ENCODE data around the gene EPB41L2. TPM values are rescaled to one million over a fixed set of nuclear protein-coding genes. Genes with fewer than 3 reads are reported as not detected.
"Not testable (repeated sequence)": the region's sequence is repeated elsewhere in the genome, so short reads cannot be mapped to it uniquely, and the experiment has no call there.

The EPB41L2 gene
- total and polyA plus RNA-seq, 7 donors, result 41.2 to 147 (median 65.7) TPM

DNA sequence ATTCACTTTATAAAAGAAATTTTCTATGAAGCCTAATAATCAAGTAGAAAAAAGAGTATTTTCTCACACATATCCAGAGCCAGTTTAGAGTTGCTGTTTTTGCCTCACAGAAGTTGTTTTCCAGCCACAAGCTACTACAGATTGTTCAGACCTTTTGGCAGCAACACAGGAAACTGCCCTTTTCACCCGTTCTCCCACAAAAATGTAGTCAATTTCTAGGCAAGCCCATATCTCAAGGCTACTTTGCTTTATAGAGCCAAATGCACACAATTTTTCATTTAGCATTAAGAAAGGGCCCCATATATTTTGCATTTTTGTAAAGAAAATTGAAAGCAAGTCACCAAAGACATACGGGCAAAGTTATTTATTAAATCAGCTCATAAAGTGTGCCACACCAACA lies 49.5 kb downstream of the EPB41L2 start:
- H3K27ac ChIP-seq, result peak overlapping the region; percentile 36 to 62 (median 54)
- H3K9me3 ChIP-seq, result no peaks in the 10 kb centered on the region
- no peaks in the 10 kb centered on the region for H3K36me3 ChIP-seq
- H3K27me3 ChIP-seq, result no peaks in the 10 kb centered on the region
- 11 to 36% methylated on average over 2 of the region's 2 CpGs for WGBS, 2 donors
- H3K4me3 ChIP-seq, result peak overlapping the region in 3 of 4 donors; percentile 16 to 27 (median 19)
- intact Hi-C loops (cut with DNase I), result no loop called here
- peaks cover 0 to 46% (median 42%) of the 10 kb centered on the region in 4 donors for H3K4me1 ChIP-seq
- TF ChIP-seq POLR2A (IDR thresholded peaks at IDR 0.05) (no peak), CTCF (IDR thresholded peaks at IDR 0.05) (no peak), EP300 (IDR thresholded peaks at IDR 0.05) (no peak), POLR2AphosphoS5 (IDR thresholded peaks at IDR 0.05) (no peak)
- no peak for DNase-seq

DNA sequence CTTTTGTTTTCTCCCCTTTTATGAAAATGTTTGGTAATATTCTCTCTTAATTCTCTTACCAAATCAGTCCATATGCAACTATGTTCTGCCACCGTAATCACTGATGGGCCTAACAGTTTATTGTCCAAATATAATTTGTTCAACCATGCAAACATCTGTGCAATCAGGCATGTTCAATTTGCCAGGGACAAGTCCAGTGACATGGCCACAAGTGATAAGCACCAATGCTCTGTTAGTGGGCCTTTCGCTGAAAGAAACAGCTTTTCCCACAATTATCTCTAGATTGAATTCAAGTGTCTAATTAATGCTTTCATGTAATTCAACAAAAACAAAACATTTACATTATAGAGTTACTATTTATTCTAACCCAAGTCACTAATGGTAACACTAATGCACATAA lies 53.3 kb downstream of the EPB41L2 start:
- H3K27ac ChIP-seq, result no peak overlapping the region
- peaks cover 0 to 21% (median 17%) of the 10 kb centered on the region in 4 donors for H3K4me1 ChIP-seq
- intact Hi-C loops (cut with DNase I), result no loop called here
- no peaks in the 10 kb centered on the region for H3K27me3 ChIP-seq
- DNase-seq, result no peak
- peaks cover 0 to 7% (median 4%) of the 10 kb centered on the region in 4 donors for H3K9me3 ChIP-seq
- no peak overlapping the region for H3K4me3 ChIP-seq
- TF ChIP-seq CTCF (IDR thresholded peaks at IDR 0.05) (no peak), POLR2A (IDR thresholded peaks at IDR 0.05) (no peak), POLR2AphosphoS5 (IDR thresholded peaks at IDR 0.05) (no peak), EP300 (IDR thresholded peaks at IDR 0.05) (no peak)
- WGBS, 2 donors, result 77 to 88% methylated on average over 2 of the region's 2 CpGs
- no peaks in the 10 kb centered on the region for H3K36me3 ChIP-seq

DNA sequence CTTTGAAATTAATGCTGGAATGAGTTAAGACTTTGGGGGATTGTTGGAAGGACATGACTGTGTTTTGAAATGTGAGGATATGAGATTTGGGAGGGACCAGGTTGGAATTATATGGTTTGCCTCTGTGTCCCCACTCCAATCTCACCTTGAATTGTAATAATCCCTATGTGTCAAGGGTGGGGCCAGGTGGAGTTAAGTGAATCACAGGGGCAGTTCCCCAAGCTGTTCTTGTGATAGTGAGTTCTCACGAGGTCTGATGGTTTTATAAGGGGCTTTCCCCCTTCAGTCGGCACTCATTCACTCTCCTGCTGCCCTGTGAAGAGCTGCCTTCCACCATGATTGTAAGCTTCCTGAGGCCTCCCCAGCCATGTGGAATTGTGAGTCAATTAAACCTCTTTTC lies 54.1 kb downstream of the EPB41L2 start:
- intact Hi-C loops (cut with DNase I); H3K9me3 ChIP-seq; H3K27ac ChIP-seq; H3K27me3 ChIP-seq; DNase-seq; H3K36me3 ChIP-seq; H3K4me3 ChIP-seq: not testable (repeated sequence)
- WGBS, 2 donors, result 53 to 79% methylated on average over 2 of the region's 2 CpGs
- peaks cover 0 to 17% (median 10%) of the 10 kb centered on the region in 4 donors for H3K4me1 ChIP-seq

- 78 to 88% methylated on average over 5 of the region's 5 CpGs for WGBS, 2 donors
Measured at GRCh38 chr6:131007964-131008363, 55.1 kb downstream of the EPB41L2 start.

DNA sequence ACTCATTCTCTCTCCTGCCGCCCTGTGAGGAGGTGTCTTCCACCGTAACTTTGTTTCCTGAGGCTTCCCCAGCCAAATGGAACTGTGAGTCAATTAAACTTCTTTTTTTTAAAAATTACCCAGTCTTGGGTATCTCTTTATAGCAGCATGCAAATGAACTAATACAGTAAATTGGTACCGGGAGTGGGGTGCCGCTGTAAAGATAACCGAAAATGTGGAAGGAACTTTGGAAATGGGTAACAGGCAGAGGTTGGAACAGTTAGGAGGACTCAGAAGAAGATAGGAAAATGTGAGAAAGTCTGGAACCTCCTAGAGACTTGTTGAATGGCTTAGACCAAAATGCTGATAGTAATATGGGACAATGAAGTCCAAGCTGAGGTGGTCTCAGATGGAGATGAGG lies 55.8 kb downstream of the EPB41L2 start:
- WGBS, 2 donors, result 89 to 98% methylated on average over 5 of the region's 5 CpGs
- no peak for DNase-seq
- intact Hi-C loops (cut with DNase I), result no loop called here
- Histone ChIP-seq H3K27me3 (no peaks in the 10 kb centered on the region), H3K4me3 (no peak overlapping the region), H3K27ac (no peak overlapping the region), H3K4me1 (peaks cover 0 to 16% (median under 1%) of the 10 kb centered on the region in 4 donors), H3K36me3 (no peaks in the 10 kb centered on the region), H3K9me3 (peaks cover 0 to 7% (median 4%) of the 10 kb centered on the region in 4 donors)
- no peak for TF ChIP-seq CTCF (IDR thresholded peaks at IDR 0.05)
- no peak for TF ChIP-seq POLR2A (IDR thresholded peaks at IDR 0.05)
- no peak for TF ChIP-seq POLR2AphosphoS5 (IDR thresholded peaks at IDR 0.05)
- TF ChIP-seq EP300 (IDR thresholded peaks at IDR 0.05), result no peak

More at GRCh38 chr6:131007964-131008363, 55.1 kb downstream of the EPB41L2 start:
- H3K4me3 ChIP-seq; H3K36me3 ChIP-seq; H3K27me3 ChIP-seq; H3K9me3 ChIP-seq; H3K27ac ChIP-seq; DNase-seq; intact Hi-C loops (cut with DNase I): not testable (repeated sequence)
- H3K4me1 ChIP-seq, result peaks cover 0 to 11% (median 1%) of the 10 kb centered on the region in 4 donors

DNA sequence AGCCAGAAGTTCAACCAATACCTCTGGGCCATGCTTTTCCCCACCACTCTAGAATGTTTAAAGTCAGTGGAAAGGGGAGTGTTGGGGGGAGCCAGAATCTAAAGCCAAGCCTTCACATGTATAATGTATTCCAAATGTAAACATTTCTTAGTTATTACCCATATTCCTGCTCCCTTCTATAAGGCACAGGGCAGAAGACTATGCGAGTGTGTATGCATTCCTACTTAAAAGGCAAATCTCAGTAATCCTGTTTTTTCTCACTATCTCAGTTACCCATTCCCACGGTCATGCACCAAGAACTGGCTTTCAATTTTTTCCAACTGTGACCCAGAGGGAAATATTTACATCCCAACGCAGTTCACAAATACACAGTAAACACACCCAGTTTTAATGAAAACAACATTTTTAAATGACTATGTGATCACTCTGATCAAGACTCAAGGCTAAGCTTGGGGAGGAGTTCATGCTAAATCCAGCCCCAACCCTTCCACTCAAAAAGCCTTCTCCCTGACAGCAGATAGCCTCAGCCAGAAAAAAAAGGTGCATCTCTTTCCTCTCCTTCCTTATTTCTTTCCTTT lies 57.5 kb downstream of the EPB41L2 start:
- Histone ChIP-seq H3K4me3 (no peak overlapping the region), H3K27ac (no peak overlapping the region), H3K27me3 (no peaks in the 10 kb centered on the region), H3K36me3 (no peaks in the 10 kb centered on the region), H3K4me1 (peaks cover 0 to 18% (median 4%) of the 10 kb centered on the region in 4 donors), H3K9me3 (peaks cover 0 to 7% (median 4%) of the 10 kb centered on the region in 4 donors)
- no peak for DNase-seq
- TF ChIP-seq EP300 (IDR thresholded peaks at IDR 0.05) (no peak), POLR2A (IDR thresholded peaks at IDR 0.05) (no peak), CTCF (IDR thresholded peaks at IDR 0.05) (no peak), POLR2AphosphoS5 (IDR thresholded peaks at IDR 0.05) (no peak)
- intact Hi-C loops (cut with DNase I), result no loop called here
- 73 to 84% methylated on average over 3 of the region's 3 CpGs for WGBS, 2 donors
